Keratinocyte (primary cell): ENCODE measurements around the gene CSRP3. TPM values are rescaled to one million over a fixed set of nuclear protein-coding genes. Genes with fewer than 3 reads are reported as not detected.

Experiments
- DNase-seq: peaks from one replicate; pipeline ENCODE4 v3.0.0-alpha.2; 2011; ENCODE audit warnings: low read depth, missing footprints, low spot score
- FAIRE-seq: peaks from 2 replicates; lab custom pipeline; 2011; peaks lifted over from hg19 to GRCh38; lab: Jason Lieb, UNC
- H2AFZ ChIP-seq: 2 replicates; pipeline ENCODE4 v1.6.0; 2012; ENCODE audit warnings: low read length, control low read depth, inconsistent platforms; ENCODE audit not compliant: control insufficient read depth
- H3K27ac ChIP-seq: 2 replicates; pipeline ENCODE4 v1.5.1; 2011; ENCODE audit warnings: low read length; ENCODE audit not compliant: control insufficient read depth, insufficient read depth
- H3K27me3 ChIP-seq: 3 replicates; pipeline ENCODE4 v1.6.0; 2011; ENCODE audit warnings: low read length; ENCODE audit not compliant: control insufficient read depth, insufficient read depth; ENCODE audit errors: extremely low read depth
- H3K36me3 ChIP-seq, 2 experiments: 2 replicates in 1 of 2; 3 replicates in 1 of 2; pipeline ENCODE4 v1.5.1; 2011; ENCODE audit warnings: low read length in 2 of 2, mild to moderate bottlenecking in 1 of 2; ENCODE audit not compliant: control insufficient read depth in 2 of 2, insufficient read depth in 2 of 2; ENCODE audit errors: extremely low read depth in 1 of 2
- H3K4me1 ChIP-seq: 3 replicates; pipeline ENCODE4 v1.5.1; 2011; ENCODE audit warnings: low read length; ENCODE audit not compliant: control insufficient read depth, insufficient read depth; ENCODE audit errors: extremely low read depth
- H3K4me2 ChIP-seq: 3 replicates; pipeline ENCODE4 v1.6.0; 2011; ENCODE audit warnings: low read depth, low read length; ENCODE audit not compliant: control insufficient read depth, insufficient read depth; ENCODE audit errors: extremely low read depth
- H3K4me3 ChIP-seq, 3 experiments: fragments of 200-600 bp in 1 of 3; sonication (generic) in 1 of 3; 2 replicates in 2 of 3; 3 replicates in 1 of 3; pipeline ENCODE4 v1.5.1; 2011 to 2016; ENCODE audit warnings: low read length in 3 of 3, mild to moderate bottlenecking in 3 of 3, control low read depth in 2 of 3, inconsistent platforms in 1 of 3, low read depth in 1 of 3, mixed read lengths in 1 of 3, mixed run types in 1 of 3, moderate library complexity in 1 of 3; ENCODE audit not compliant: control insufficient read depth in 2 of 3, insufficient read depth in 2 of 3; ENCODE audit errors: extremely low read depth in 1 of 3
- H3K79me2 ChIP-seq: 2 replicates; pipeline ENCODE4 v1.6.0; 2012; ENCODE audit warnings: low read length; ENCODE audit not compliant: control insufficient read depth, insufficient read depth
- H3K9ac ChIP-seq: 3 replicates; pipeline ENCODE4 v1.6.0; 2011; ENCODE audit warnings: low read length; ENCODE audit not compliant: control insufficient read depth, insufficient read depth; ENCODE audit errors: extremely low read depth
- H3K9me1 ChIP-seq: 3 replicates; pipeline ENCODE4 v1.6.0; 2011; ENCODE audit warnings: low read length; ENCODE audit not compliant: control insufficient read depth, insufficient read depth; ENCODE audit errors: extremely low read depth
- H3K9me3 ChIP-seq: 2 replicates; pipeline ENCODE4 v1.5.1; 2012; ENCODE audit warnings: low read depth, low read length; ENCODE audit not compliant: control insufficient read depth
- H4K20me1 ChIP-seq: 3 replicates; pipeline ENCODE4 v1.6.0; 2011; ENCODE audit warnings: low read length; ENCODE audit not compliant: control insufficient read depth, insufficient read depth; ENCODE audit errors: extremely low read depth
- CTCF ChIP-seq, 3 experiments: IDR thresholded peaks in 1 of 3; conservative IDR thresholded peaks in 1 of 3; optimal IDR thresholded peaks in 1 of 3; 2 replicates in 2 of 3; 3 replicates in 1 of 3; pipeline versions ENCODE3 to v1.5.1; 2011; ENCODE audit warnings: low read length in 3 of 3, mild to moderate bottlenecking in 3 of 3, moderate library complexity in 2 of 3, control low read depth in 1 of 3, inconsistent platforms in 1 of 3; ENCODE audit not compliant: insufficient read depth in 2 of 3; ENCODE audit errors: extremely low read depth in 1 of 3
- EZH2 ChIP-seq: IDR thresholded peaks from one replicate; pipeline ENCODE4 v1.6.1; 2012; ENCODE audit warnings: inconsistent platforms, mild to moderate bottlenecking, low read length, moderate library complexity
- dilution Hi-C: fragments of 300-500 bp; cut with MboI; formaldehyde crosslinking; loops from one replicate; pipeline ENCODE4 v1.7.0; 2020; ENCODE audit warnings: low sequenced_read_pairs; ENCODE audit not compliant: extremely low pct_ligation_motif_present
- polyA plus RNA-seq, 5 experiments: library from polyadenylated mRNA; depleted of rRNA in 3 of 5; stranded (reverse) in 3 of 5; stranded (forward) in 1 of 5; unstranded in 1 of 5; fragments of >200 nt; gene quantifications; 1 replicate in 1 of 5; 2 replicates in 3 of 5; 3 replicates in 1 of 5; pipeline versions ENCODE4 v1.2.1 to v1.2.3, GENCODE V29; 2011 to 2012; ENCODE audit warnings: missing spikeins in 2 of 5, low read depth in 1 of 5, low replicate concordance in 1 of 5

The CSRP3 gene
- polyA plus RNA-seq, 1 donor (not counting 4 experiments of a cell fraction or from before 2014, with no cell fraction given) = not detected

GRCh38 chr11:19208181-19208580, 6.4 kb upstream of the CSRP3 start:
- Histone ChIP-seq H3K4me2 (no peak overlapping the region), H3K27me3 (peaks cover 6% of the 10 kb centered on the region), H3K9me1 (no peaks in the 10 kb centered on the region), H3K27ac (no peak overlapping the region), H3K4me1 (peaks cover 2% of the 10 kb centered on the region), H2AFZ (no peak overlapping the region), H4K20me1 (no peaks in the 10 kb centered on the region), H3K36me3 (no peaks in the 10 kb centered on the region), H3K9me3 (no peaks in the 10 kb centered on the region), H3K79me2 (no peaks in the 10 kb centered on the region), H3K4me3 (no peak overlapping the region), H3K9ac (no peak overlapping the region)
- no peak for DNase-seq
- dilution Hi-C loops = no loop called here
- no peak for TF ChIP-seq EZH2
- no peak for TF ChIP-seq CTCF (optimal IDR thresholded peaks at IDR 0.05 in 1 of 3, IDR thresholded peaks at IDR 0.05 in 1 of 3, conservative IDR thresholded peaks at IDR 0.05 in 1 of 3; ENCODE audit: extremely low read depth in 1 of 3, insufficient read depth in 2 of 3, low read length in 3 of 3)
- no peak for FAIRE-seq

GRCh38 chr11:19204836-19205235, 3.1 kb upstream of the CSRP3 start:
- Histone ChIP-seq H3K27ac (no peak overlapping the region), H2AFZ (no peak overlapping the region), H3K9ac (no peak overlapping the region), H3K4me2 (no peak overlapping the region), H3K36me3 (no peaks in the 10 kb centered on the region), H3K4me1 (peaks cover 8% of the 10 kb centered on the region), H3K9me1 (no peaks in the 10 kb centered on the region), H3K27me3 (peaks cover 14% of the 10 kb centered on the region), H3K4me3 (no peak overlapping the region), H3K79me2 (no peaks in the 10 kb centered on the region), H3K9me3 (no peaks in the 10 kb centered on the region), H4K20me1 (no peaks in the 10 kb centered on the region)
- dilution Hi-C loops = no loop called here
- DNase-seq (no peak), FAIRE-seq (no peak)
- TF ChIP-seq EZH2 = no peak
- TF ChIP-seq CTCF (optimal IDR thresholded peaks at IDR 0.05 in 1 of 3, IDR thresholded peaks at IDR 0.05 in 1 of 3, conservative IDR thresholded peaks at IDR 0.05 in 1 of 3; ENCODE audit: extremely low read depth in 1 of 3, insufficient read depth in 2 of 3, low read length in 3 of 3) = no peak
